Sigmoid colon (tissue), 7 donors: Measurements from ENCODE around the gene MISP3. TPM values are rescaled to one million over a fixed set of nuclear protein-coding genes. Genes with fewer than 3 reads are reported as not detected.
"Not testable (repeated sequence)": the region's sequence is repeated elsewhere in the genome, so short reads cannot be mapped to it uniquely, and the experiment has no call there.

Experiments
- DNase-seq: peaks from one replicate; pipeline ENCODE4 v3.0.0-alpha.2; 2019
- H3K27ac ChIP-seq, 4 donors: fragments of 200-600 bp; sonication (generic); one replicate each; pipeline ENCODE4 v1.5.1; 2016 to 2019; ENCODE audit warnings: mild to moderate bottlenecking in 1 of 4
- H3K27me3 ChIP-seq, 3 donors: fragments of 200-600 bp; sonication (generic); one replicate each; pipeline ENCODE4 v1.5.1; 2019; ENCODE audit warnings: mild to moderate bottlenecking in 1 of 3
- H3K36me3 ChIP-seq, 4 donors: fragments of 200-600 bp; sonication (generic); one replicate each; pipeline ENCODE4 v1.5.1; 2016 to 2019
- H3K4me1 ChIP-seq, 4 donors: fragments of 200-600 bp; sonication (generic); one replicate each; pipeline ENCODE4 v1.5.1; 2017 to 2019
- H3K4me3 ChIP-seq, 4 donors: fragments of 200-600 bp; sonication (generic); one replicate each; pipeline ENCODE4 v1.5.1; 2017 to 2019; ENCODE audit warnings: mild to moderate bottlenecking in 2 of 4, moderate library complexity in 1 of 4
- H3K9me3 ChIP-seq, 4 donors: fragments of 200-600 bp in 3 of 4; sonication (generic) in 3 of 4; one replicate each; pipeline versions ENCODE4 v1.5.1 to v1.6.1; 2013 to 2019
- EP300 ChIP-seq, 4 donors: sonication (generic); formaldehyde crosslinking; IDR thresholded peaks; one replicate each; pipeline ENCODE4 v1.6.1; 2017; ENCODE audit warnings: antibody characterized with exemption in 4 of 4
- POLR2A ChIP-seq, 2 donors: fragments of 450-650 bp; IDR thresholded peaks; one replicate each; pipeline ENCODE4 v1.6.1; 2016; ENCODE audit warnings: antibody characterized with exemption in 2 of 2, mild to moderate bottlenecking in 2 of 2, moderate library complexity in 2 of 2
- POLR2AphosphoS5 ChIP-seq, 4 donors: sonication (generic); formaldehyde crosslinking; IDR thresholded peaks; one replicate each; pipeline ENCODE4 v1.6.1; 2017; ENCODE audit warnings: antibody characterized with exemption in 4 of 4
- WGBS, 2 donors: extraction: QIAGEN DNeasy Blood & Tissue Kit; methylation state at CpG; one replicate each; pipeline ENCODE4 v1.1.7; 2013; 5-methylcytosine and 5-hydroxymethylcytosine counted together
- intact Hi-C: fragments of 100-400 bp; cut with DNase I; formaldehyde crosslinking; loops from one replicate; pipeline ENCODE4 v1.15.1; 2023
- polyA plus RNA-seq, 3 donors: library from polyadenylated mRNA; stranded (reverse); fragments of 200-250 nt; gene quantifications; one replicate each; pipeline ENCODE4 v1.2.3, GENCODE V29; 2013
- total RNA-seq, 4 donors: library from RNA; depleted of rRNA; stranded (reverse); fragments of >200 nt; gene quantifications; one replicate each; pipeline ENCODE4 v1.1.0, GENCODE V29; 2016
- TF ChIP-seq, protein P1 (sequence below), 4 experiments: fragments of 450-650 bp in 3 of 4; fragments of 200-600 bp in 1 of 4; IDR thresholded peaks; one replicate each; pipeline ENCODE4 v1.5.1; 2016 to 2019; ENCODE audit warnings: antibody characterized with exemption in 4 of 4, mild to moderate bottlenecking in 3 of 4, moderate library complexity in 2 of 4
- donor health status: healthy with polysubstance abuse.
- donor health status: Bipolar disorder and iron deficiency.
- donor health status: healthy.

Gene MISP3
- total and polyA plus RNA-seq, 7 donors, result 1.4 to 26.4 (median 3.8) TPM

DNA sequence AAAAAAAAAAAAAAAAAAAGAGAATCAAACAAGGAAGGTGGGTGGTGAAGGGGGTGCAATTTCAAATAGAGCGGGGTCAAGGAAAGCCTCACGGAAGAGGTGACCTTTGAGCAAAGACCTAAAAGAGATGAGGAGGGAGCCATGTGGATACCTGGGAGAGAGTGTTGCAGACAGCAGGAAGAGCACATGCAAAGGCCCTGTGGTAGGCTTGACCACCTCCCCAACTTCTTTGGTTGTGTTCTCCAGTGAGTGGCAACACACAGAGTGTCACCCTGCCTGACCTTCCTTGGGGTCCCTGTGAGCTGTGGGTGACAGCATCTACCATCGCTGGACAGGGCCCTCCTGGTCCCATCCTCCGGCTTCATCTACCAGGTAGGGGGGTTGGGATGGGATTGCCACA is 22.1 kb upstream of the MISP3 start:
- intact Hi-C loops, result no loop called here
- no peak for TF ChIP-seq EP300 (IDR thresholded peaks at IDR 0.05)
- no peak for TF ChIP-seq POLR2AphosphoS5 (IDR thresholded peaks at IDR 0.05)
- TF ChIP-seq, protein P1, sequence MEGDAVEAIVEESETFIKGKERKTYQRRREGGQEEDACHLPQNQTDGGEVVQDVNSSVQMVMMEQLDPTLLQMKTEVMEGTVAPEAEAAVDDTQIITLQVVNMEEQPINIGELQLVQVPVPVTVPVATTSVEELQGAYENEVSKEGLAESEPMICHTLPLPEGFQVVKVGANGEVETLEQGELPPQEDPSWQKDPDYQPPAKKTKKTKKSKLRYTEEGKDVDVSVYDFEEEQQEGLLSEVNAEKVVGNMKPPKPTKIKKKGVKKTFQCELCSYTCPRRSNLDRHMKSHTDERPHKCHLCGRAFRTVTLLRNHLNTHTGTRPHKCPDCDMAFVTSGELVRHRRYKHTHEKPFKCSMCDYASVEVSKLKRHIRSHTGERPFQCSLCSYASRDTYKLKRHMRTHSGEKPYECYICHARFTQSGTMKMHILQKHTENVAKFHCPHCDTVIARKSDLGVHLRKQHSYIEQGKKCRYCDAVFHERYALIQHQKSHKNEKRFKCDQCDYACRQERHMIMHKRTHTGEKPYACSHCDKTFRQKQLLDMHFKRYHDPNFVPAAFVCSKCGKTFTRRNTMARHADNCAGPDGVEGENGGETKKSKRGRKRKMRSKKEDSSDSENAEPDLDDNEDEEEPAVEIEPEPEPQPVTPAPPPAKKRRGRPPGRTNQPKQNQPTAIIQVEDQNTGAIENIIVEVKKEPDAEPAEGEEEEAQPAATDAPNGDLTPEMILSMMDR (IDR thresholded peaks at IDR 0.05), result no peak
- no peak for TF ChIP-seq POLR2A (IDR thresholded peaks at IDR 0.05)
- no peak for DNase-seq
- H3K36me3 ChIP-seq, result no peaks in the 10 kb centered on the region
- 96 to 97% methylated on average over 4 of the region's 4 CpGs for WGBS, 2 donors
- no peaks in the 10 kb centered on the region for H3K4me1 ChIP-seq
- no peak overlapping the region for H3K27ac ChIP-seq
- no peaks in the 10 kb centered on the region for H3K27me3 ChIP-seq
- H3K9me3 ChIP-seq, result no peaks in the 10 kb centered on the region
- H3K4me3 ChIP-seq, result no peak overlapping the region

GRCh38 chr19:14050961-14051360 is 21.6 kb upstream of the MISP3 start:
- H3K36me3 ChIP-seq, DNase-seq, H3K4me3 ChIP-seq, intact Hi-C loops, H3K4me1 ChIP-seq, H3K27ac ChIP-seq, H3K27me3 ChIP-seq, H3K9me3 ChIP-seq: not testable (repeated sequence)
- 95 to 96% methylated on average over 11 of the region's 11 CpGs for WGBS, 2 donors

- no peak for TF ChIP-seq POLR2AphosphoS5 (IDR thresholded peaks at IDR 0.05)
- TF ChIP-seq POLR2A (IDR thresholded peaks at IDR 0.05), result no peak
- TF ChIP-seq EP300 (IDR thresholded peaks at IDR 0.05), result no peak
- TF ChIP-seq, protein P1 (IDR thresholded peaks at IDR 0.05), result no peak
- H3K27ac ChIP-seq, result no peak overlapping the region
- peaks cover 0 to 3% (median under 1%) of the 10 kb centered on the region in 3 donors for H3K27me3 ChIP-seq
- intact Hi-C loops, result no loop called here
- H3K9me3 ChIP-seq, result no peaks in the 10 kb centered on the region
- H3K4me3 ChIP-seq, result no peak overlapping the region
- no peak for DNase-seq
- H3K36me3 ChIP-seq, result no peaks in the 10 kb centered on the region
- WGBS, 2 donors, result 86 to 91% methylated on average over 9 of the region's 9 CpGs
- H3K4me1 ChIP-seq, result peaks cover 0 to 1% (median under 1%) of the 10 kb centered on the region in 4 donors
Measured at GRCh38 chr19:14051980-14052379, 20.6 kb upstream of the MISP3 start.

DNA sequence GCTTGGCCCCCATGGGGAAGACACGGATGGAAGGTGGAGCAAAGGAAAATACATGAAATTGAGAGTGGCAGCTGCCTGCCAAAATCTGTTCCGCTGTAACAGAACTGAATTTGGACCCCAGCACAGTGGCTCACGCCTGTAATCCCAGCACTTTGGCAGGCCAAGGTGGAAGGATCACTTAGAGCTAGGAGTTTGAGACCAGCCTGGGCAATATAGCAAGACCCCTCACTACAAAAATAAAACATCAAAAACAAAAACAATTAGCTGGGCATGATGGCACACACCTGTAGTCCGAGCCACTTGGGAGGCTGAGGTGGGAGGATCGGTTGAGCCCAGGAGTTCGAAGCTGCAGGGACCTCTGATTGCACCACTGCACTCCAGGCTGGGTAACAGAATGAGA is 20.1 kb upstream of the MISP3 start:
- no peaks in the 10 kb centered on the region for H3K9me3 ChIP-seq
- peaks cover 0 to 6% (median 3%) of the 10 kb centered on the region in 4 donors for H3K4me1 ChIP-seq
- intact Hi-C loops, result no loop called here
- WGBS, 2 donors, result 90 to 92% methylated on average over 6 of the region's 6 CpGs
- TF ChIP-seq EP300 (IDR thresholded peaks at IDR 0.05) (no peak), POLR2A (IDR thresholded peaks at IDR 0.05) (no peak), POLR2AphosphoS5 (IDR thresholded peaks at IDR 0.05) (no peak)
- TF ChIP-seq, protein P1 (IDR thresholded peaks at IDR 0.05), result no peak
- H3K27ac ChIP-seq, result no peak overlapping the region
- no peak overlapping the region for H3K4me3 ChIP-seq
- H3K27me3 ChIP-seq, result peaks cover 3 to 8% (median 5%) of the 10 kb centered on the region in 3 donors
- DNase-seq, result no peak
- no peaks in the 10 kb centered on the region for H3K36me3 ChIP-seq

DNA sequence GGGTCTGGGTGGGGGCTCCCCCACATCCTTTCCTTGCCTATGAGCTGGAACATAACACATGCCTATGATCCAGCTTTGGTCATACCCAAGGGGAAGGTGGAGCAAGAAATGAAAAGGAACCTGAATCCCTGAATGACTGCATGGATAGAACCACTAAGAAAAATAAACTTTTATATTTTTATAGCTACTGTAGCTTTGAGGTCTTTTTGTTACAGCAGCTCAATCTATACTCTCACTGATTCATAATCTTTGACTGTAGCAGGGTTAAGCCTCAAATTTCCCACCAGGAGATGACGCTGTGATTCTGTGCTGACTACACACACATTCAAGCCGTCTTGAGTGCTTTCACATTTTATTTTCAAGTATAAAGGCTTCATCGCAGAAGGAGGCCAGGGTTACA is 19.6 kb upstream of the MISP3 start:
- H3K9me3 ChIP-seq, result no peaks in the 10 kb centered on the region
- no peak for TF ChIP-seq EP300 (IDR thresholded peaks at IDR 0.05)
- TF ChIP-seq, protein P1 (IDR thresholded peaks at IDR 0.05), result no peak
- no peak for TF ChIP-seq POLR2A (IDR thresholded peaks at IDR 0.05)
- TF ChIP-seq POLR2AphosphoS5 (IDR thresholded peaks at IDR 0.05), result no peak
- intact Hi-C loops, result no loop called here
- DNase-seq, result no peak
- H3K4me3 ChIP-seq, result no peak overlapping the region
- H3K36me3 ChIP-seq, result no peaks in the 10 kb centered on the region
- H3K4me1 ChIP-seq, result peaks cover 0 to 12% (median 8%) of the 10 kb centered on the region in 4 donors
- H3K27ac ChIP-seq, result no peak overlapping the region
- WGBS, 2 donors, result 94 to 97% methylated on average over 3 of the region's 3 CpGs
- peaks cover 9 to 14% (median 11%) of the 10 kb centered on the region in 3 donors for H3K27me3 ChIP-seq
